Placental epithelial cell (primary cell): Measurements from ENCODE around the gene ICOS. TPM values are rescaled to one million over a fixed set of nuclear protein-coding genes. Genes with fewer than 3 reads are reported as not detected.

Source experiments
- total RNA-seq: library from RNA; depleted of rRNA; stranded (reverse); fragments of >200 nt; gene quantifications from 2 replicates; pipeline ENCODE4 v1.2.3, GENCODE V29; 2012

Gene ICOS
- not detected in 2 replicates for total RNA-seq

GRCh38 chr2:203936535-203936934 is at the start of gene ICOS:
Gene ICOS (plus strand): TSS chr2:203936763. CDS start chr2:203936815, 52 bp downstream.

Other genes starting within 250 kb of the ICOS start
- not detected in 2 replicates for gene CD28, start 230.1 kb upstream of the ICOS start, total RNA-seq
- gene CTLA4, start 69.0 kb upstream of the ICOS start, total RNA-seq: not detected in 2 replicates